OCI-LY1 (cell line): ENCODE measurements around the gene IFT25.

Experiments
- CTCF ChIP-seq: fragments of 200-600 bp; sonication (generic), shearing (Covaris generic); IDR thresholded peaks from 2 replicates; pipeline ENCODE4 v1.5.1; 2017; ENCODE audit warnings: mild to moderate bottlenecking, antibody characterized with exemption, low read length, moderate library complexity, mixed read lengths
- EZH2 ChIP-seq: fragments of 200-600 bp; sonication (generic), shearing (Covaris generic); IDR thresholded peaks from 2 replicates; pipeline ENCODE4 v1.8.0; 2017; ENCODE audit warnings: borderline replicate concordance, mixed run types, mild to moderate bottlenecking, antibody characterized with exemption, low read length, moderate library complexity, mixed read lengths

DNA sequence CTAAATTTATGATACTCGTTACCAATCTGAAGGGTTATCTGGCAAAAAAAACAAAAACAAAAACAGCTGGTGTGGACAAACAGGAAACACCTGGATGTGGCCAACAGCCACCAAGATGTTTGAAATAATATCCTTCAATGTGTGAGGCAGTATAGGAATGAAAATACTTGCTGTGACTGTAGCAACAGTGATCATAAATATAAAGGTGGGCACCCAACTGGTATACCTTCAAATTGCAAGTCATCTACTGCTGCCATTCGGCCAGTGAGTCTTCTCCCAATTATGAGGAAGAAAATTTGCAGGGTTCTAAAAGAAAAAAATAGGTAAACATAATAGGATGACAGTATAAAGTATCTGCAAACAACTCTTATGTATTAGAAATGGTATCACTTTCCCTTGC, 56.8 kb downstream of the IFT25 start:
- TF ChIP-seq CTCF (no peak), EZH2 (no peak)
